Neural progenitor cell (in vitro differentiated cells): ENCODE results near the gene URAD. TPM values are rescaled to one million over a fixed set of nuclear protein-coding genes. Genes with fewer than 3 reads are reported as not detected.

Experiments used
- DNase-seq: peaks from one replicate; pipeline ENCODE4 v3.0.0-alpha.2; 2016; ENCODE audit warnings: low spot score
- H2AFZ ChIP-seq: fragments of 200-600 bp; sonication (generic); replicated peaks from 2 replicates; pipeline ENCODE4 v1.6.1; 2016; ENCODE audit warnings: antibody characterized with exemption
- H3F3A ChIP-seq: fragments of 200-600 bp; sonication (generic); 2 replicates; pipeline ENCODE4 v1.6.1; 2016; ENCODE audit warnings: antibody characterized with exemption, low read depth
- H3K27ac ChIP-seq: fragments of 200-600 bp; sonication (generic); 2 replicates; pipeline ENCODE4 v1.5.1; 2016; ENCODE audit warnings: mild to moderate bottlenecking
- H3K27me3 ChIP-seq: fragments of 200-600 bp; sonication (generic); 2 replicates; pipeline ENCODE4 v1.6.1; 2016; ENCODE audit warnings: mild to moderate bottlenecking, moderate library complexity
- H3K36me3 ChIP-seq: fragments of 200-600 bp; sonication (generic); 2 replicates; pipeline ENCODE4 v1.5.1; 2016
- H3K4me1 ChIP-seq: fragments of 200-600 bp; sonication (generic); 2 replicates; pipeline ENCODE4 v1.6.1; 2016; ENCODE audit warnings: mixed run types
- H3K4me2 ChIP-seq: fragments of 200-600 bp; sonication (generic); 2 replicates; pipeline ENCODE4 v1.6.1; 2016
- H3K4me3 ChIP-seq: fragments of 200-600 bp; sonication (generic); 2 replicates; pipeline ENCODE4 v1.5.1; 2016
- H3K79me2 ChIP-seq: fragments of 200-600 bp; sonication (generic); 2 replicates; pipeline ENCODE4 v1.6.1; 2016; ENCODE audit warnings: low read depth
- H3K9ac ChIP-seq: fragments of 200-600 bp; sonication (generic); 2 replicates; pipeline ENCODE4 v1.6.1; 2016
- H3K9me3 ChIP-seq: fragments of 200-600 bp; sonication (generic); 2 replicates; pipeline ENCODE4 v1.5.1; 2016; ENCODE audit warnings: low read depth
- H4K20me1 ChIP-seq: fragments of 200-600 bp; sonication (generic); 2 replicates; pipeline ENCODE4 v1.6.1; 2016; ENCODE audit warnings: low read depth
- H3K27ac Mint-ChIP-seq: 3 replicates; pipeline ENCODE4 v1.8.0; 2021; ENCODE audit warnings: mixed read lengths
- H3K27me3 Mint-ChIP-seq: 2 replicates; pipeline ENCODE4 v1.8.0; 2022; ENCODE audit warnings: low read depth, mild to moderate bottlenecking, inconsistent platforms, moderate library complexity, mixed read lengths; ENCODE audit not compliant: insufficient read depth
- H3K36me3 Mint-ChIP-seq: 3 replicates; pipeline ENCODE4 v1.8.0; 2021; ENCODE audit warnings: mixed read lengths
- H3K4me1 Mint-ChIP-seq: 3 replicates; pipeline ENCODE4 v1.8.0; 2021; ENCODE audit warnings: mixed read lengths
- H3K4me3 Mint-ChIP-seq: 3 replicates; pipeline ENCODE4 v1.8.0; 2021; ENCODE audit warnings: mild to moderate bottlenecking, moderate library complexity, mixed read lengths
- H3K9me3 Mint-ChIP-seq: 3 replicates; pipeline ENCODE4 v1.8.0; 2020; ENCODE audit warnings: mixed read lengths
- CTCF ChIP-seq: fragments of 200-600 bp; sonication (generic); IDR thresholded peaks from 2 replicates; pipeline ENCODE4 v1.5.1; 2017; ENCODE audit warnings: antibody characterized with exemption, mild to moderate bottlenecking
- EZH2 ChIP-seq: fragments of 200-600 bp; sonication (generic); IDR thresholded peaks from 2 replicates; pipeline ENCODE4 v1.6.1; 2017; ENCODE audit warnings: antibody characterized with exemption, mild to moderate bottlenecking, moderate library complexity
- EZH2phosphoT487 ChIP-seq: fragments of 200-600 bp; sonication (generic); IDR thresholded peaks from 2 replicates; pipeline ENCODE4 v1.6.1; 2017; ENCODE audit warnings: antibody characterized with exemption
- total RNA-seq: library from RNA; depleted of rRNA; stranded (reverse); fragments of >200 nt; gene quantifications from 2 replicates; pipeline ENCODE4 v1.2.3, GENCODE V29; 2015; ENCODE audit warnings: low replicate concordance

Gene URAD
- total RNA-seq, 1 donor from 2014 or later = not detected

GRCh38 chr13:27971776-27972477 is 16.6 kb downstream of the URAD start:
- H3K36me3 ChIP-seq = no peaks in the 10 kb centered on the region
- no peaks in the 10 kb centered on the region for H3K36me3 Mint-ChIP-seq
- no peaks in the 10 kb centered on the region for H3K79me2 ChIP-seq
- no peak overlapping the region for H3K4me3 ChIP-seq
- H3K27ac ChIP-seq = no peak overlapping the region
- no peaks in the 10 kb centered on the region for H3K9me3 ChIP-seq
- H3K27me3 Mint-ChIP-seq = peaks cover 87% of the 10 kb centered on the region
- peaks cover 3% of the 10 kb centered on the region for H3K9me3 Mint-ChIP-seq
- peaks cover 51% of the 10 kb centered on the region for H3F3A ChIP-seq
- H4K20me1 ChIP-seq = peaks cover 95% of the 10 kb centered on the region
- TF ChIP-seq CTCF (no peak), EZH2 (no peak), EZH2phosphoT487 (no peak)
- peak overlapping the region; percentile 36 for H3K4me2 ChIP-seq
- peaks cover 100% of the 10 kb centered on the region for H3K27me3 ChIP-seq
- no peak overlapping the region for H3K27ac Mint-ChIP-seq
- peaks cover 25% of the 10 kb centered on the region for H3K4me1 Mint-ChIP-seq
- no peak overlapping the region for H3K4me3 Mint-ChIP-seq
- peaks cover 50% of the 10 kb centered on the region for H3K4me1 ChIP-seq
- no peak for DNase-seq
- no peak overlapping the region for H3K9ac ChIP-seq
- H2AFZ ChIP-seq = no peak overlapping the region

GRCh38 chr13:27971236-27971645 is 17.3 kb downstream of the URAD start:
- Mint-ChIP-seq H3K4me1 (peaks cover 27% of the 10 kb centered on the region), H3K9me3 (peaks cover 3% of the 10 kb centered on the region), H3K36me3 (no peaks in the 10 kb centered on the region), H3K4me3 (no peak overlapping the region), H3K27me3 (peaks cover 87% of the 10 kb centered on the region), H3K27ac (no peak overlapping the region)
- Histone ChIP-seq H3K4me1 (peaks cover 55% of the 10 kb centered on the region), H3K9me3 (no peaks in the 10 kb centered on the region), H3K79me2 (no peaks in the 10 kb centered on the region), H2AFZ (no peak overlapping the region), H3K4me2 (peak overlapping the region; percentile 36), H3K4me3 (peak overlapping the region; percentile 1), H3F3A (peaks cover 47% of the 10 kb centered on the region), H4K20me1 (peaks cover 95% of the 10 kb centered on the region), H3K9ac (no peak overlapping the region), H3K27ac (no peak overlapping the region), H3K36me3 (no peaks in the 10 kb centered on the region), H3K27me3 (peaks cover 100% of the 10 kb centered on the region)
- DNase-seq = peak; percentile 95
- TF ChIP-seq CTCF = no peak
- TF ChIP-seq EZH2 = no peak
- TF ChIP-seq EZH2phosphoT487 = no peak

GRCh38 chr13:27970382-27971235 is 17.9 kb downstream of the URAD start:
- no peak overlapping the region for H3K4me3 Mint-ChIP-seq
- no peak overlapping the region for H2AFZ ChIP-seq

More at GRCh38 chr13:27970382-27971235, 17.9 kb downstream of the URAD start:
- peaks cover 61% of the 10 kb centered on the region for H3K4me1 ChIP-seq
- DNase-seq = peak; percentile 46
- no peaks in the 10 kb centered on the region for H3K79me2 ChIP-seq
- no peaks in the 10 kb centered on the region for H3K36me3 ChIP-seq
- Mint-ChIP-seq H3K9me3 (peaks cover 3% of the 10 kb centered on the region), H3K27me3 (peaks cover 88% of the 10 kb centered on the region), H3K4me1 (peaks cover 33% of the 10 kb centered on the region), H3K36me3 (no peaks in the 10 kb centered on the region), H3K27ac (no peak overlapping the region)
- peak overlapping the region; percentile 1 for H3K4me3 ChIP-seq
- no peak overlapping the region for H3K27ac ChIP-seq
- TF ChIP-seq EZH2phosphoT487 = peak; percentile 87
- TF ChIP-seq CTCF = no peak
- TF ChIP-seq EZH2 = peak; percentile 86
- peaks cover 100% of the 10 kb centered on the region for H3K27me3 ChIP-seq
- H3F3A ChIP-seq = peaks cover 50% of the 10 kb centered on the region
- no peaks in the 10 kb centered on the region for H3K9me3 ChIP-seq
- H3K9ac ChIP-seq = no peak overlapping the region
- H3K4me2 ChIP-seq = peak overlapping the region; percentile 36
- H4K20me1 ChIP-seq = peaks cover 95% of the 10 kb centered on the region
